Loucy (cell line): ENCODE data around the gene TRPM2.

Experiments
- H2AFZ ChIP-seq: fragments of 200-600 bp; sonication (generic); 2 replicates; pipeline ENCODE4 v1.6.0; 2016; ENCODE audit warnings: antibody characterized with exemption, mild to moderate bottlenecking, low read length, moderate library complexity
- H3F3A ChIP-seq: fragments of 200-600 bp; 2 replicates; pipeline ENCODE4 v1.6.0; 2016; ENCODE audit warnings: antibody characterized with exemption, low read depth, mild to moderate bottlenecking
- H3K27me3 ChIP-seq: fragments of 200-600 bp; sonication (generic); 2 replicates; pipeline ENCODE4 v1.6.1; 2014; ENCODE audit warnings: low read length, mild to moderate bottlenecking; ENCODE audit not compliant: insufficient read depth, poor library complexity, severe bottlenecking
- H3K36me3 ChIP-seq: fragments of 200-600 bp; sonication (generic); 2 replicates; pipeline ENCODE4 v1.6.1; 2016; ENCODE audit warnings: low read length; ENCODE audit not compliant: insufficient read depth
- H3K4me1 ChIP-seq: fragments of 200-600 bp; sonication (generic); 2 replicates; pipeline ENCODE4 v1.5.1; 2014; ENCODE audit warnings: low read length, mild to moderate bottlenecking; ENCODE audit not compliant: insufficient read depth, poor library complexity, severe bottlenecking
- H3K4me2 ChIP-seq: fragments of 200-600 bp; sonication (generic); 2 replicates; pipeline ENCODE4 v1.6.0; 2014; ENCODE audit warnings: antibody characterized with exemption, low read length, low read depth, mild to moderate bottlenecking; ENCODE audit not compliant: poor library complexity, severe bottlenecking
- H3K4me3 ChIP-seq: fragments of 200-600 bp; sonication (generic); 2 replicates; pipeline ENCODE4 v1.5.1; 2014; ENCODE audit warnings: low read length, mild to moderate bottlenecking, mixed read lengths; ENCODE audit not compliant: poor library complexity, severe bottlenecking
- H3K79me2 ChIP-seq: fragments of 200-600 bp; sonication (generic); 2 replicates; pipeline ENCODE4 v1.6.1; 2014; ENCODE audit warnings: low read length; ENCODE audit not compliant: insufficient read depth
- H3K9ac ChIP-seq: fragments of 200-600 bp; sonication (generic); 2 replicates; pipeline ENCODE4 v1.6.0; 2014; ENCODE audit warnings: mild to moderate bottlenecking, low read depth, low read length, moderate library complexity; ENCODE audit not compliant: poor library complexity, severe bottlenecking
- H3K9me2 ChIP-seq: fragments of 200-600 bp; sonication (generic); replicated peaks from 2 replicates; pipeline ENCODE4 v1.6.1; 2016; ENCODE audit warnings: low read depth, low read length, mixed read lengths
- H3K9me3 ChIP-seq: fragments of 200-600 bp; sonication (generic); 2 replicates; pipeline ENCODE4 v1.6.1; 2014; ENCODE audit warnings: mild to moderate bottlenecking, antibody characterized with exemption, low read length, low read depth; ENCODE audit not compliant: insufficient read depth
- H4K20me1 ChIP-seq: fragments of 200-600 bp; sonication (generic); 2 replicates; pipeline ENCODE4 v1.6.0; 2014; ENCODE audit warnings: antibody characterized with exemption, low read length, mild to moderate bottlenecking; ENCODE audit not compliant: insufficient read depth, poor library complexity, severe bottlenecking
- CTCF ChIP-seq: fragments of 200-600 bp; sonication (generic); conservative IDR thresholded peaks from 2 replicates; pipeline ENCODE4 v1.5.1; 2014; ENCODE audit warnings: mild to moderate bottlenecking, antibody characterized with exemption, low read length
- EZH2phosphoT487 ChIP-seq: fragments of 200-600 bp; IDR thresholded peaks from 2 replicates; pipeline ENCODE4 v1.6.1; 2018; ENCODE audit warnings: antibody characterized with exemption, mild to moderate bottlenecking, moderate library complexity, borderline replicate concordance

The TRPM2 gene

DNA sequence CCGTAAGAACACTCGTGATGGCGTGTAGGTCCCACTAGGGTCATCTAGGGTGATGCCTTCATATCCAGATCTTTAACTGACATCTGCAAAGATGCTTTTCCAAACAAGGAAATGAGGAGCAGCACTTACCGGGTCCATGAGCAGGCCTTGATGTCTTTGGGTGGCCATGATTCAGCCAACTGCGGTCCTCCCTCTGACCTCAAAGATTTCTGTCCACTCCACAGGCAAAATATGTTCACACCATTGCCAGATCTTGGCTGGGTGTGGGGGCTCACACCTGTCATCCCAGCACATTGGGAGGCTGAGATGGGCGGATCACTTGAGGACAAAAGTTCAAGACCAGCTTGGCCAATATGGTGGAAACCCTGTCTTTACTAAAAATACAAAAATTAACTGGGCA lies 18.2 kb downstream of the TRPM2 start:
- Histone ChIP-seq H3K79me2 (no peaks in the 10 kb centered on the region), H3K36me3 (no peaks in the 10 kb centered on the region), H3K27me3 (no peaks in the 10 kb centered on the region), H3F3A (no peaks in the 10 kb centered on the region), H2AFZ (no peak overlapping the region), H3K9me2 (no peaks in the 10 kb centered on the region), H3K4me2 (no peak overlapping the region), H3K4me1 (no peaks in the 10 kb centered on the region), H3K9me3 (peaks cover 9% of the 10 kb centered on the region; the same call in 1 of the 2 replicates), H4K20me1 (no peaks in the 10 kb centered on the region), H3K4me3 (no peak overlapping the region), H3K9ac (no peak overlapping the region)
- TF ChIP-seq EZH2phosphoT487 = no peak
- TF ChIP-seq CTCF = no peak

- H3K4me3 ChIP-seq = no peak overlapping the region
- H3K79me2 ChIP-seq = no peaks in the 10 kb centered on the region
- no peaks in the 10 kb centered on the region for H3K4me1 ChIP-seq
- H3K9ac ChIP-seq = no peak overlapping the region
- H3F3A ChIP-seq = no peaks in the 10 kb centered on the region
- no peak overlapping the region for H3K4me2 ChIP-seq
- H4K20me1 ChIP-seq = no peaks in the 10 kb centered on the region
- H3K9me3 ChIP-seq = peaks cover 14% of the 10 kb centered on the region; the same call in 1 of the 2 replicates
- no peak overlapping the region for H2AFZ ChIP-seq
- no peaks in the 10 kb centered on the region for H3K36me3 ChIP-seq
- no peaks in the 10 kb centered on the region for H3K27me3 ChIP-seq
- no peaks in the 10 kb centered on the region for H3K9me2 ChIP-seq
- TF ChIP-seq EZH2phosphoT487 = no peak
- no peak for TF ChIP-seq CTCF
Observed at GRCh38 chr21:44372616-44373015, 19.2 kb downstream of the TRPM2 start.

DNA sequence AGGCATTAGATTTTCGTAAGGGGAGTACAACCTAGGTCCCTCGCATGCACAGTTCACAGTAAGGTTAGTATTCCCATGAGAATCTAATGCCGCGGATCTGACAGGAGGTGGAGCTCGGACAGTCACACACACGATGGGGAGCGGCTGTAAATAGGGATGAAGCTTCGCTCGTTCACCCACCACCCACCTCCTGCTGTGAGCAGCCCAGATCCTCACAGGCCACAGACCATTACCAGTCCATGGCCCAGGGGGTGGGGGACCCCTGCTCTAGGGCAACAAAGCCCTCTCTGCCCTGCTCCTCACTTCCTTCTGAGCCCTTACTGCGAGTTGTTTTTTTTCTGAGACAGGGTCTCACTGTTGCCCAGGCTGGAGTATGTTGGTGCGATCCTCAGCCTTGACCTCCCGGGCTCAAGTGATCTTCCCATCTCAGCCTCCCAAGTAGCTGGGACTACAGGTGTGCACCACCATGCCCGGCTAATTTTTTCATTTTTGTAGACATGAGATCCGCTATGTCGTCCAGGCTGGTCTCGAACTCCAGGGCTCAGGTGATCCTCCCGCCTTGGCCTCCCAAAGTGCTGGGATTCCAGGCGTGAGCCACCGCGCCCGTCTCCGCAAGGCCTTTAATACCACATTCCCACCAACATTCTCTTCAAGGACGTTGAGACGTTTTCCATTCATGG lies 21.3 kb downstream of the TRPM2 start:
- H3K4me3 ChIP-seq = no peak overlapping the region
- H2AFZ ChIP-seq = no peak overlapping the region

More for the DNA sequence above, 21.3 kb downstream of the TRPM2 start:
- H3K9me3 ChIP-seq = peaks cover 18% of the 10 kb centered on the region; the same call in 1 of the 2 replicates
- no peaks in the 10 kb centered on the region for H3K36me3 ChIP-seq
- H3K9me2 ChIP-seq = no peaks in the 10 kb centered on the region
- H3K79me2 ChIP-seq = no peaks in the 10 kb centered on the region
- H3K27me3 ChIP-seq = no peaks in the 10 kb centered on the region
- H4K20me1 ChIP-seq = no peaks in the 10 kb centered on the region
- H3K4me1 ChIP-seq = no peaks in the 10 kb centered on the region
- H3F3A ChIP-seq = no peaks in the 10 kb centered on the region
- TF ChIP-seq CTCF (no peak), EZH2phosphoT487 (no peak)
- H3K9ac ChIP-seq = no peak overlapping the region
- H3K4me2 ChIP-seq = no peak overlapping the region
